HG03045 (cell line): ENCODE measurements around the gene GAS2.

Experiments used
- ATAC-seq: cut with Tn5 transposase; IDR thresholded peaks from one replicate; pipeline ENCODE4 v1.9.1; 2021; ENCODE audit warnings: mild to moderate bottlenecking, moderate library complexity; ENCODE audit not compliant: unreplicated experiment

The GAS2 gene

GRCh38 chr11:22723274-22723673 is 56.9 kb downstream of the GAS2 start:
- ATAC-seq: no peak

GRCh38 chr11:22725079-22725478 is 58.7 kb downstream of the GAS2 start:
- no peak for ATAC-seq

GRCh38 chr11:22728600-22729389 is 62.4 kb downstream of the GAS2 start:
- ATAC-seq: no peak

- no peak for ATAC-seq
These were observed 63.9 kb downstream of the GAS2 start for GRCh38 chr11:22730319-22730718.

GRCh38 chr11:22732588-22732987 is 66.2 kb downstream of the GAS2 start:
- no peak for ATAC-seq

- no peak for ATAC-seq
These were observed 67.3 kb downstream of the GAS2 start for GRCh38 chr11:22733475-22734248.

GRCh38 chr11:22734628-22735345 is 68.4 kb downstream of the GAS2 start:
- no peak for ATAC-seq

- no peak for ATAC-seq
These were observed 75.8 kb downstream of the GAS2 start for GRCh38 chr11:22742157-22742613.

- no peak for ATAC-seq
These were observed 83.1 kb downstream of the GAS2 start for GRCh38 chr11:22749536-22749935.

- no peak for ATAC-seq
These were observed 86.5 kb downstream of the GAS2 start for GRCh38 chr11:22752908-22753310.

- ATAC-seq: no peak
These were observed 87.0 kb downstream of the GAS2 start for GRCh38 chr11:22753416-22753815.

- ATAC-seq: no peak
These were observed 94.7 kb downstream of the GAS2 start for GRCh38 chr11:22761066-22761465.

- no peak for ATAC-seq
These were observed 96.8 kb downstream of the GAS2 start for GRCh38 chr11:22763166-22763565.

GRCh38 chr11:22764735-22765134 is 98.3 kb downstream of the GAS2 start:
- ATAC-seq: no peak

GRCh38 chr11:22768281-22768680 is 101.9 kb downstream of the GAS2 start:
- ATAC-seq: no peak

GRCh38 chr11:22769081-22769480 is 102.7 kb downstream of the GAS2 start:
- no peak for ATAC-seq

GRCh38 chr11:22774716-22775115 is 108.3 kb downstream of the GAS2 start:
- ATAC-seq: no peak

- ATAC-seq: no peak
These were observed 108.8 kb downstream of the GAS2 start for GRCh38 chr11:22775248-22775647.

- no peak for ATAC-seq
These were observed 112.2 kb downstream of the GAS2 start for GRCh38 chr11:22778642-22779041.

- no peak for ATAC-seq
These were observed 113.4 kb downstream of the GAS2 start for GRCh38 chr11:22779850-22780249.

- ATAC-seq: peak; percentile 80
These were observed 114.7 kb downstream of the GAS2 start for GRCh38 chr11:22780952-22781593.
